DLD1 (cell line): ENCODE data around the gene DCC.

Experiments
- in situ Hi-C: cut with HindIII; loops from 2 replicates; pipeline ENCODE4 v1.10.0; 2017; ENCODE audit warnings: low sequenced_read_pairs

The DCC gene

DNA sequence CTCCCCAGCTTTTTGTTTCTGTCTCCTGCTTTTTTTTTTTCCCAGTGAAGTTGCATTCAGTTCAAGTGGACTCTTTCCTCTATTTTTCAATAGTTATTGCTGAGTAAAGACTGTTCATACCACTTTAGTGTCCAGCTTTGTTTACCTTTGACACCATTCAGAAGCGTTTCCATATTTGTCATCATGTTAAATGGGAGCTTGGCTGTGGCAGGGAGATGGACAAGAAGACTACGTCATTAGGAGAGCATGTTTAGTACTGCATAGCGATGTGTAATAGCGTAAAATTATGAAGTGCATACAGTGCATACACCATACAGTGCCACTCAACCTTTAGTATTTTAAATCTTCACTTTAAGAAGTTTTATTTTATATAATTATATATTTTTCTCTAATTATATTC, 655.9 kb downstream of the DCC start:
- in situ Hi-C loops: no loop called here

- in situ Hi-C loops: no loop called here
Measured at GRCh38 chr18:52999633-53000032, 659.6 kb downstream of the DCC start.

DNA sequence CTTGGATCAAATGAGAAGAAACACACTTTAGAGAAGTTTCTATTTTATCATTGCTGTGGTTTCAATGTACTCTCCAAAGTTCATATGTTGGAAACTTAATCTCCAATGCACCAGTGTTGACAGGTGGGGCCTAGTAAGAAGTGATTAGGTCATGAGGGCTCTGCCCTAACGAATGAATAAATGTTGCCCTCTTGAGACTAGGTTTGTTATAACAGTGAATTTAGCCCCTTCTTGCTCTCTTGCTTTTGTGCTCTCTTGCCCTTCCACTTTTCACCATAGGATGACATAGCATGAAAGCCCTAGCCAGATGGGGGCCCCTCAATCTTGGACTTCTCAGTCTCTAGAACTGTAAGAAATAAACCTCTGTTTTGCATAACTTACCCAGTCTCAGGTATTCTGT, 664.8 kb downstream of the DCC start:
- in situ Hi-C loops: no loop called here

GRCh38 chr18:53018791-53019190, 678.8 kb downstream of the DCC start:
- in situ Hi-C loops: no loop called here

DNA sequence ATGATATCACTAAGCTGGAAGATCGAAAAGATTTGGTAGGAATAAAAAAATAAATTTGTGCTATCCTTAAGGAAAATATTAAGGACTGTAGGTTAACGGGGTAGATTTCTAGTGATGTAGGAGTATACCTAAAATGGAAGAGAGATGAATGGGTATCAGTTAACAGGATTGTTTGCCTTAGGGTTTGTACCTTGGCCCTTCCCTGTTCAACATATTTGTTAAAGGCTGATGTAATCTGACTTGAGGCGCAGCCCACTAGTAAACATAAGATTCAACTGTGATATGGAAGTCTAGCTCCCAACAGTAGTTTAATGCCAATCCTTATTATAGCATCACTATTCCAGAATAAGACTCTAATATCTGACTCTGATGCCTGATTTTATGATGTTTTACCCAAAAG, 685.2 kb downstream of the DCC start:
- in situ Hi-C loops: no loop called here

- in situ Hi-C loops: no loop called here
Measured at GRCh38 chr18:53028565-53028964, 688.6 kb downstream of the DCC start.

- in situ Hi-C loops: no loop called here
Measured at GRCh38 chr18:53033128-53033527, 693.1 kb downstream of the DCC start.

DNA sequence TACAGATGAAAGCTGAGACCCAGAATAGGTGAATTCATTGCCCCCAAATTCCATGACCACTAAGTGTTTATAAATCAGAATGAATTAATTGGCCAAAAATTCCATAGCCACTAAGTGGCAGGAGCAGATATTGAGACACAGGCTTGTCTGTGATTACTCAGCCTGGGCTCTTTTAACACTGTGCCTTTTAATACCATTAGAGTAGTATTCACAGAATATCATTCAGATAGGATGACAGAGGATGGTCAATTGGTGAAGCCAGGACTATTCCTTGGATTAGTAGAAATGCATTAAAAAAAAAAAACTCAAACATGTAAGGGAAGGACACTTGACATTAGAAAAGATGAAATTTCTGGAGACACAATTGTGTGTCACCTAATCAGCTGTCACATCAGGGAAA, 698.6 kb downstream of the DCC start:
- in situ Hi-C loops: no loop called here

DNA sequence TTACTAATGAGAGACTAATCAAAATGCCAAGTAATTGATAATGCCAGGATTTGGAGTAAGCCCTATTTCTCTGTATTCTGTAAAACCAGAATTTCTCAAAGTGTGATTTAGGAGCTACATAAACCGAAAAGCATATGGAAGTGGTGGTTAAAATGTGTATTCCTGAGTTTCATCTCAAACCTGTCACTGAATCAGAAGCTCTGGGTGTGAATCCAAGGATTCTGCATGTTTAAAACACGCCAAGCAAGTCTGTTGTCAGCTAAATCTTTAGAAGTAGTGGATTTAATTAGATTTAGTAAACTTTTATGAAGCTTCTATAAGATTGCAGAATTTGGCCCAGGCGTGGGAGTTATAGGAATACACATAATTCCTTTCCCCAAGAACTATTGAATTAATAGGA, 700.3 kb downstream of the DCC start:
- in situ Hi-C loops: no loop called here

- in situ Hi-C loops: no loop called here
Measured at GRCh38 chr18:53056064-53056463, 716.1 kb downstream of the DCC start.

DNA sequence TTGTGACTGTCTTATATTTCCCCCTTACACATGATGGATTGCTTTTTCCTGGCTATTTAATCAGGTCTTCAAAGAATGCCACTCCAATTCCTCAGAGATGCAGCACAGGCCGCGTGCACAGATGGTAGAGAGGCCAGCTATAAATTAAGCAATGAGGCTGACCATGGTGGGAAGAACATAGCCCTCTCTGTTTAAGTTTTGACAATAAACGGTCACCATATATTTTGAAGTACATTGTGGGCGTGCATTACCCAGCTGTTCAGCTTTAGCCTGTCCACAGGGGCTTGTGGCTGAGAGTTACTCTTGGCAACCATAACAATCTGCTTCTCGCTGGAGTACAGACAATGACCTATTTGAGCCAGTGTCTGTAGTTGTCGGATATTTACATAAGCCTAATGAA, 730.8 kb downstream of the DCC start:
- in situ Hi-C loops: no loop called here

DNA sequence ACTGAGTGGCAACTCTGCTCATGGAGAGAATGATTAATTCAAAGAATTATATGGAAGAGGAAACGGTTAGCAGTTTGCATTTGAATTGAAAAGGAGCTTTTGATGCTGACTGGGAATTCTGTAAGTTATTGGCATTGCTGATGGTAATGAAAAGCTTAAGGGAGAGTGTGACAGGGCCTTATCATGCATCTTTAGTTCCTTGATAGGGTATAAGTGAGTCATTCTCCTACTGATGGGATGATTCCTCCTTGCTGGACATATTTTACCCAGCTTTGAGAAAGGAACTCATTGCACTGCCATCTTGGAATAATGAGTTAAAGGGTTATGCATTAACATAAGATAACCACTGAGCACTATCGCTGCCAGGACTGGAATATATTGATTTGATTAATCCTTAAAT, 740.7 kb downstream of the DCC start:
- in situ Hi-C loops: no loop called here

DNA sequence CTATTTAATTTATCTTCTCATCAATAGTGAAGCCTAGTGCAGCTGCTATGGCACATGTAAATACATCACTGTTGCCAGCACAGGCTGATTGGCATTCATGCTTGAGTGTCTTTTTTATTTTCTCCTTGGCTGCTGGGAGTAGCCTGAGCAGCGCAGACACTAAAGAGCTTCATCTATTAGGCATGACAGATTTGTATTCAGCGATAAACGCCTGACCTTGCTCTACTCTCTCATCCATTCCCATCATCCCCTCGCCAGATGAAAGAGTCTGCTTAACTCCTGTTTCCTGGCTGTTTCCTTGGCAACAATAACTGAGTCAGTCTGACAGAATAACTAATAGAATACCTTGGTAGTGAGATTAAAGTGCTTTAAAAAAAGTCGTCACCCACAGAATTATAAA, 753.6 kb downstream of the DCC start:
- in situ Hi-C loops: no loop called here

DNA sequence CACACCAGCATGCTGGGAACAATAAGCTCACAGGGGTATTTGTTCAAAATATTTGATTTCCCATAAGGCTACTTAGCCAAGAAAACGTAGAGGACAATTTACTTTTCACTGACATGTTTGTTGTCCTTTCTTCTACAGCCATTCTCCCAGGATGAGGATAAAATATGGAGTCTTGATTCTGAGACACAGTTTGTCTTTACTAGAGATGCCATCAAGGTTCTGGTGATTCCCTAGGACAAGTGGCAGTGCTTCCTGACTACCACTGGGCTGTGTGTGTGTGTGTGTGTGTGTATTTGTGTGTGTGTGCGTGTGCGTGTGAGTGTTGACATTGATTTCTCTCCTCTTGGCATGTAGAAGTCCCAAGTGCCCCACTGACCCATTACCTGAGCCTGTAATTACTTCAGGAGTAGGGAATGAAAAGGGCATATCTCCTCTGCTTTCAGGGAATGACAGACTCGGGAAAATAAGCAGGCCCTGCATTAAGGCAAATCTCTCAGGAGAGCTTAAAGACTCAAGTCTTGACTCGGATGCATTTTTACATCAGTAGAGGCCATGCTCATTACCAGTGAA, 761.6 kb downstream of the DCC start:
- in situ Hi-C loops: no loop called here

DNA sequence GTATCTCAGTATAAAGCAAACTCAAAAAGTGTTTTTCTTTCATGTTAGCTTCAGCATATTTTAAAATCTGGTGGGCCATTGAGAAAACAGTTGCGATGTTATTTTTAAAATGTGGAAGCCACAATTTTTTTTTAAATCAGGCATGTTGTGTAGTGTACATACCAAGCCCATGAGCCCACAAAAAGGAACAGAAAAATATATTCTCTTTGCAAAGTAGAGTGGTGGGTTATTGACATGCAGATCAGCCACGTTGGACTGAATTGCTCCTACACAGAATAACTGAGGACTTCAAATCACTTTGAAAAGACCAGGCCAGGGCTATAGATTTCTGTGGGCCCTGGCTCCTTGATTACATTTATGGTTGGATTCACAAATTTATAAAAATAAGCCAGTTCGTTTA, 774.4 kb downstream of the DCC start:
- in situ Hi-C loops: no loop called here

DNA sequence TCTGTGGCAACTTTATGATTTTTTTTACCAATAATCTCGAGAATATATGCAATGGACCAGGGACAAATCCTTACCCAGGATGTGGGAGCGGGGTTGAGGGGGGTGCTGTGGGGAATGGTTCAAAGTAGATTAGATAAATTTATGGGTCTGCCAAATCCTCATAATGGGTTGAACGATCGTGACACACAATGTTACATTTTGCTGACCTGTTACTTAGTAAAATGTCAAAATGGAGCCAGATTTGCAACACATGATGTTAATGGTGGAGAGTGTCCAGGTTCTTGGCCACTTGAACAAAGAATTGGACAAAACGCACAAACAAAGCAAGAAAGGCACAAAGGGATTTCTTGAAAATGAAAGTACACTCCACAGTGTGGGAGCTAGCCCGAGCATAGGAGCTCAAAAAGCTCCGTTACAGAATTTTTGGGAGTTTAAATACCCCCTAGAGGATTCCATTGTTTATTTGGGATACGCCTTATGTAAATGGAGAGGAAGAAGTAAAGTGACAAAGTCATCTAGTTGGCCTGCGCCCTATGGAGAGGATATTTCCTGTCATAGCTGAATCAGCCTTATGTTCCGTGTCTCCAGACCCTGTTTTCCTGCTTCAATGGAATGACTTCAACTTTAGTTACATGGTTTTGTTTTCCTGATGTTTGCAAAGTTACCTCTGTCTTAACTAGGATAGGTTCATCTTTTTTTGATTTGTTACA, 776.0 kb downstream of the DCC start:
- in situ Hi-C loops: no loop called here

DNA sequence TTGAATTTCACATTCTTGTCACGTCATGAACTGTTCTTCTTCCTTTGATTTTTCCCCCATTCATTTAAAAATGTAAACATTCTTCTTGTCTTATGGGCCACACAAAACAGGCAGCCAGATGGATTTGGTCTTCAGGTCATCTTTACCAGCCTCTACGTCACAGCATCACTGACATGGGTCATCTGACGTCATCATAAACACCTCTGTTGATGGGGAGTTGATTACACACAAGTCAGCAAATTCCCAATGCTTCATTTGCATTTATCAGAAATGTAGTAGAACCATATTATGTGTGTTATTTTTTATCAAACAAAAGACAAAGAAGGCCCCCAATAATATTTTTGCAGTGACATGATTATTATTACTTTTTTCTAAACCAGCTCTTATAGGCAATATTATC, 777.9 kb downstream of the DCC start:
- in situ Hi-C loops: no loop called here

GRCh38 chr18:53126210-53126609, 786.2 kb downstream of the DCC start:
- in situ Hi-C loops: no loop called here

GRCh38 chr18:53131001-53131400, 791.0 kb downstream of the DCC start:
- in situ Hi-C loops: no loop called here

GRCh38 chr18:53134711-53135110, 794.7 kb downstream of the DCC start:
- in situ Hi-C loops: no loop called here

GRCh38 chr18:53135654-53136053, 795.7 kb downstream of the DCC start:
- in situ Hi-C loops: no loop called here

- in situ Hi-C loops: no loop called here
Measured at GRCh38 chr18:53139746-53140500, 799.9 kb downstream of the DCC start.
